DMS53 (cell line): ENCODE measurements around the gene POTEJ.
"Not testable (repeated sequence)": the region's sequence is repeated elsewhere in the genome, so short reads cannot be mapped to it uniquely, and the experiment has no call there.

Experiments used
- DNase-seq: peaks from one replicate; lab custom pipeline; 2025; lab: John Stamatoyannopoulos, UW

The POTEJ gene

DNA sequence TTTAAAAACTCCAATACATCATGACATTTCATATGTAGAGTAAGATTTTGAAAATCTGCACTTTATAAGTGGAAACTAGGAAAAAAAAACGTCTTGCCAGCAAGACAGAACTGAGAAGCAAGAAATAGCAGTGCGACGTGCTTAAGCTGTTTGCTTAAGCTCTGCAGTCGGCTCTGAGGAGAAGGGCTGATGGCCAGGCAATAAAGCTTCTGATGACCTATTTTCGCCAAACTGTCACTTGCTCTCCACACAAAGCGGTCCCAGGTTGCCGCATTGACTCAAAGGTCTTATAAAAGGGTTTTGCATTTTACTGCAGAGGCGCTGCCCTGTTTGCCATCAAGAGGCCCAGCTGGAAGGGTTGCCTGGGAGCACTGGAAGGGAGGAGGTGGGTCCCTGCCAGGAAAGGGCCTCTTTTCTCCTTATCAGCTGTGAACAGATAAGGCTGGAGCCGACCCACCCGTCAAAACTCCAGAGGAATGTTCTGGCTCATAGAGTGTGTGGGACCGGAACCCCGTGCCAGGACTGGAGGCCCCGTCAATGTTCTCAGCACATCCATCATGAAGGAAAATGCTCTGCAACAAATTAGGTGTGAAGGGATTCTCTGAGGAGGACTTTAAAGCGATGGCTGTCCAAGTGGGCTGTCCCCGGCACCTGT, 9.5 kb upstream of the POTEJ start:
- DNase-seq = not testable (repeated sequence)

DNA sequence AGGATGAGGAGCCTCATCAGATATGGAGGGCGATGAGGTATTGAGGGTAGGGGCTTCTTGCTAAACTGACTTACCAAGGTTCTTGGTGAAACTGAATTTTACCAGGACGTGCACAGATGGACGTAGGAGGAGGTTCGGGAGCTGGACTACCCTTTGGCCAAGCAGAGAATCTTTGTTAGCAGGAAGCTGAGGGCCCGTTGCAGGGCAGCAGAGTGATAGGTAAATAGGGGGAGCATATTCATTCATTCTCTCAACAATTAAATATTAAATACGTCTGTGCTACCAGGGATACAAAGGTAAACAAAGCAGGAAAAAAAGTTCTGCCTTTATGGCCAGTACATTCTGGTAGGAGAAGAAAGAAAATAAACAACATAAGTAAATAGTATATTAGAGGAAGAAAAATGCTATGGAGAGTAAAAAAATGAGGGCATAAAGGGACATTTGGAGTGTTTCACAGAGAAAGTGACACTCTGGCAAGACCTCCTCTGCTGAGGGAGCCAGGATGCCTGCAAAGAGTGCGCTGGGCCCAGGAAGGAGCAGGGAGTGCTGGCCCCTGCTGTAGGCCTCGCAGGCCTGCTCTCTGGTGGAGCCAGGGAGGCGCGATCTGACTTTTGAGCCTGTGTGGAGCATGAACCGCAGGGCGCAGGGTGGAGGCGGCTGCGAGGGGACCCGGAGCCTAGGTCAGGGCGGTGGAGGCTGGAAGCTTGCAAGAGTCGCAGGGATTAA, 2.8 kb upstream of the POTEJ start:
- not testable (repeated sequence) for DNase-seq

DNA sequence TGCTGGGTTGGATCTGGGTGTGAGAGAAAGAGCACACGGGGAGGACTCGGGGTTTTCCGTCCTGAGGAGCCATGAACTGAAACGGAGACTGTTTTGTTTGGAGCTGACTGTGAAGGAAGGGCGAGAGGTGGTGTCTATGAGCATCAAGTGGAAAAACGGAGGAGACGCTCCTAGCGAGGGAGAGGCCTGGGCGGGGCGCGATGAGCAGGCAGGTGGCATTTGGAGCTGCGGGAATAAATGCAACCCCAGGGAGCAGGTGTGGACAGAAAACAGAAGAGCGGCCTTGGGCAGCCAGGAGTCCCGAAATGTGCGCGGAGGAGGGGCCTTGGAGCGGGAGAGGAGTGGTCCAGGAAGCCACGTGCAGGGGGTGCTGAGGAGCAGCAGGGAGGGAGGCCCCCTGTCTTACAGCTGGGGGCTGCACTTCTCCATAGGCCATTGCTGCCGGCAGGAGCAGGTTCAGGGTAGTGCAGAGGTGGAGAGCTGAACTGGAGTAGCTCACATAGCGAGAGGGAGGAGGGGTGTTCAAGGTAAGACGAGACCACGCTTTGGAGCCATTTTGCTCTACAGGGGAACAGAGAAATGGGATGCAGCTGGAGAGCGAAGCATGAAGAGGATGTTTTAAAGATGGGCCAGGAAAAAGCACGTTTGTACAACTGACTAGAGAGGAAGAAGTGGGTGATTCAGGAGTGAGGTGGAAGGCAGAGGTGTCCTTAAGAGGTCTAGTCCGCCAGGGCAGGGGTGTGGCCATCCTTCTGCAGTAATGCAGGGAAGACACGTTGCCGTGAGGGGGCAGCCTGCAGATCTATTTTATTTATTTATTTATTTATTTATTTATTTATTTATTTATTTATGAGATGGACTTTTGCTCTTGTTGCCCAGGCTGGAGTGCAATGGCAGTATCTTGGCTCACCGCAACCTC, 2.0 kb upstream of the POTEJ start:
- not testable (repeated sequence) for DNase-seq

DNA sequence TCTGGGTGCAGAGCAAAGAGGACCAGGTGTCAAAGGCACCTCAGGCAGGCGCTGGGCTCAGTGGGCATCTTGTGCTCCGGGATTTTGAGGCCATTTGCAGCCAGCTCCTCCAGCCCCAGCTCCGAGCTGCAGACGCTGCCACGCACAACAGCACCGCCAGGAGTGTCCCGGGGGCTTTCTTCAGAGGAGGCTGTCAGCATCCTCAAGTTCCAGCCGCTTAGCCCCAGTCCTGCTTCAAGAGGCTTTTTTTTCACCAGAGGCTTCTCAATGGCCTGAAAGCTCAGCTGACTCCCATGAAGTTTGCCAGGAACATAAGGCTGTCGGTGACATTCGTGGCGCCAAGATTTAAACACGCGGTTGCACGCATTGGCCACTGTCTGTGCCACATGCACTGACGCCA, 754 bp upstream of the POTEJ start:
- DNase-seq = not testable (repeated sequence)

DNA sequence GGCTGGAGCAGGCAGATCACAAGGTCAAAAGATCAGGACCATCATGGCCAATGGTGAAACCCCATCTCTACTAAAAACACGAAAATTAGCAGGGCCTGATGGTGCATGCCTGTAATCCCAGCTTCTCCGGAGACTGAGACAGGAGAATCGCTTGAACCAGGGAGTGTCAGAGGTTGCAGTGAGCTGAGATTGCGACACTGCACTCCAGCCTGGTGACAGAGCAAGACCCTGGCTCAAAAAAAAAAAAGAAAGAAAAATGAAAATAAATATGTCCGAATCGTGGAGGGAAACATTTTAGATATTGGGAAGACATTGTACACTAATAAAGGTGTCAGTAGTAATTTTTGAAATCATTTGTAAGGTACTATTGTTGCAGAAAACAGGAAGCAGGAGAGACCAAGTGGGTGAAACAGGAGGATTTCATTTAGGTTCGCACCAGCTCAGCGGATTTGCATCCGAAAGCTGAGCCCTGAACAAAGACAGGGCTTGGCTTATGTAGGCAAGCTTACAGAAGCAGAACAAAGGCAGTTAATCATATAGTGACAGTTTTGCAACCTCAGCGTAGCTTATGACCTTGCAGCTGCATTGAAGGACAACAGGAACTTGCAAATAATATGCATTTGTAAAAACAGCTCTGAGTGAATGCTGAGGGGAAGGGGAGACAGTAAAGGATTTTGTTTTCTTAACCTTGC, 17.7 kb downstream of the POTEJ start:
- not testable (repeated sequence) for DNase-seq

DNA sequence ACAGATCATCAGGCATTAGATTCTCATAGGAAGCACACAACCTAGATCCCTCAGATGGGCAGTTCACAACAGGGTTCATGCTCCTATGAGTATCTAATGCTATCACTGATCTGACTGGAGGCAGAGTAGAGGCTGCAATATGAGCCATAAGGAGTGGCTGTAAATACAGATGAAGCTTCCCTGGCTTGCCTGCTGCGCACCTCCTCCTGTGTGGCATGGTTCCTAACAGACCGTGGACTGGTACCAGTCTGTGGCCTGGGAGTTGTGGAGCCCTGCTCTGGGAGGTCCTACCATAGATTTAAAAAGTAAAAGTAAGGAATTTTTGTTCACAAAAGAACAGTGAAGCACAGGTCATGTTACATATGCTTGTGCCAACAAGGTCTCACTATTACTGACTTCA, 27.7 kb downstream of the POTEJ start:
- DNase-seq = not testable (repeated sequence)

DNA sequence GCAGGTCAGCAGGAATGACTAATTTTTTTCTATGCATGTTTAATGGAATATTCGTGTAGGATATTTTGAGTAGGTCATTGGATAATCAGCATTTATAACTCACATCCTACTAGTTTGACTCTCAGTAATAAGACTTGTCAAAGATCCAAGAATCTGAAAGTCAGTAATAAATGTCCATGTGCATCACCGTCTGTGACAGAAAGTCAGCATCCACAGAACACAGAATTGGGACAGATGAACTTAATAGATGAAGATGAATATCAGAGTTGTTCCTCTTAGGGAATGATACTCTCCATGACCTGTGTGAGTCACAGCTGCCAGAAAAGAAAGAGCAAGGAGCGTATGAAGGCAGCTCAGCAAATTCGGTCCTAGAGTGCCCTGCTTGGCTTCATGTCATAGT, 30.4 kb downstream of the POTEJ start:
- not testable (repeated sequence) for DNase-seq

DNA sequence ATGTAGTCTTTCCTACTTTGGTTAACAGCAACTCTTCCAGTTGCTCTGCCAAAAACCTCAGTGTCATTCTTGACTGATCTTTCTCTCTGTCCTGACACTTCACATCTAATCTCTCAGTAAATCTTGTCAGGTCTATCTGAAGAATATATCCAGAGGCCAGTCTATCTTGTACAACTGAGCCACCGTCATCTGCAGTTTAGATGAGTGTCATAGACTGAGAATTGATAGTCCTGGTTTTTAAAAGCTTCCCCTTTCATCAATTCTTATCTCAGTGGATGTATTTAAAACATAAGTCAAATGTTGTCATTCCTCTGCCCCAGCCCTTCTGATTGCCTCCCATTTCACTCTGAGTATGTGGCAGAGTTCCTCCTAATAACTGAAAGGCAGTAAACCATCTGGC, 38.0 kb downstream of the POTEJ start:
- not testable (repeated sequence) for DNase-seq

DNA sequence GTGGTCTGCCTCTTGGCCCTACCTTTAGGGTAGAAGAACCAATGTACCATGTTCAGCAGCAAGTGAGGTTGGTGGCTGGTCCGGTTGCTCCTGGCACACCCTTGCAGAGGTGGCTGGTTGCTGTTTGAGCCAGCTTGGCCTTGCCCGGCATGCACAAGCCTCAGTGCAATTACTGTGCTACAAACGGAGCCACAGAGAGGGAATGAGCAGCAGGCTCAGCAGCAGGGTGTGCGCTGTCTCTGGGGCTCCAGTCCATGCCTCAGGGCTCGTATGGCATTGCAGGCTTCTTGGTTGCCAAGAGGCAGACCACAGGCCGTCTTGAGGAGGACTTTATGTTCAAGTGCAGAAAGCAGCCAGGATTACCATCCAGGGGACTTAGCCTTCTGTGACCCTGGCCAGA, 53.3 kb downstream of the POTEJ start:
- DNase-seq = not testable (repeated sequence)

DNA sequence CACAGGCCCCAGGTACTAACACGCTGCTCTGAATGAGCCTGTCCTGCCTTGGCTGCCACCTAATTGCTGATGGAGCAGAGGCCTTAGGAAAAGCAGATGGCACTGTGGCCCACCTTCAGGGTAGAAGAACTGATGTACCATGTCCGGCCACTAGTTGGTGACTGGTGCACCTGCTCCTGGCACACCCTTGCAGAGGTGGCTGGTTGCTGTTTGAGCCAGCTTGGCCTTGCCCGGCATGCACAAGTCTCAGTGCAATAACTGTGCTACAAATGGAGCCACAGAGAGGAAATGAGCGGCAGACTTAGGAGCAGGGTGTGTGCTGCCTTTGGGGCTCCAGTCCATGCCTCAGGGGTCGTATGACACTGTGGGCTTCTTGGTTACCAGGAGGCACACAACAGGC, 54.4 kb downstream of the POTEJ start:
- not testable (repeated sequence) for DNase-seq

DNA sequence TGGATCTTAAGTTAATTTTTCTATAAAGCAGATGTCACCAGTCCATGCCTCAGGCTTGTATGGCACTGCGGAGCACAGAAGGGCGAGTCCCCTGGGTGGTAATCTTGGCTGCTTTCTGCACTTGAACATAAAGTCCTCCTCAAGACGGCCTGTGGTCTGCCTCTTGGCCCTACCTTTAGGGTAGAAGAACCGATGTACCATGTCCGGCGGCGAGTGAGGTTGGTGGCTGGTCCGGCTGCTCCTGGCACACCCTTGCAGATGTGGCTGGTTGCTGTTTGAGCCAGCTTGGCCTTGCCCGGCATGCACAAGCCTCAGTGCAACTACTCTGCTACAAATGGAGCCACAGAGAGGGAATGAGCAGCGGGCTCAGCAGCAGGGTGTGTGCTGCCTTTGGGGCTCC, 56.3 kb downstream of the POTEJ start:
- DNase-seq = not testable (repeated sequence)

DNA sequence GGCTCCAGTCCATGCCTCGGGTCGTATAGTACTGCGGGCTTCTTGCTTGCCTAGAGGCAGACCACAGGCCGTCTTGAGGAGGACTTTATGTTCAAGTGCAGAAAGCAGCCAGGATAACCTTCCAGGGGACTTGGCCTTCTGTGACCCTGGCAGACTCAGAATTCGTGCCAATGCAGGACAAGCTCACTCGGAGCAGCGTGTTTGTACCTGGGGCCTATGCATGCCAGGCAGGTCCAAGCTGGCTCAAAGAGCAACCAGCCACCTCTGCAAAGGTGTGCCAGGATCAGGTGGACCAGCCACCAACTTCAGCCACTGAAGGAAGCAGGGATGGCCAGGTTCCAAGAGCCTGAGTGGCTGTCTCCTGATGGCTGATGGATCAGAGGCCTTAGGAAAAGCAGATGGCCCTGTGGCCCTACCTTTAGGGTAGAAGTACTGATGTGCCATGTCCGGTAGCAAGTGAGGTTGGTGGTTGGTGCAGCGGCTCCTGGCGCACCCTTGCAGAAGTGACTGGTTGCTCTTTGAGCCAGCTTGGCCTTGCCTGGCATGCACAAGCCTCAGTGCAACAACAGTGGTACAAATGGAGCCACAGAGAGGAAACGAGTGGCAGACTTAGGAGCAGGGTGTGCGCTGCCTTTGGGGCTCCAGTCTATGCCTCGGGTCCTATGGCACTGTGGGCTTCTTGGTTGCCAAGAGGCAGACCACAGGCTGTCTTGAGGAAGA, 58.9 kb downstream of the POTEJ start:
- not testable (repeated sequence) for DNase-seq

DNA sequence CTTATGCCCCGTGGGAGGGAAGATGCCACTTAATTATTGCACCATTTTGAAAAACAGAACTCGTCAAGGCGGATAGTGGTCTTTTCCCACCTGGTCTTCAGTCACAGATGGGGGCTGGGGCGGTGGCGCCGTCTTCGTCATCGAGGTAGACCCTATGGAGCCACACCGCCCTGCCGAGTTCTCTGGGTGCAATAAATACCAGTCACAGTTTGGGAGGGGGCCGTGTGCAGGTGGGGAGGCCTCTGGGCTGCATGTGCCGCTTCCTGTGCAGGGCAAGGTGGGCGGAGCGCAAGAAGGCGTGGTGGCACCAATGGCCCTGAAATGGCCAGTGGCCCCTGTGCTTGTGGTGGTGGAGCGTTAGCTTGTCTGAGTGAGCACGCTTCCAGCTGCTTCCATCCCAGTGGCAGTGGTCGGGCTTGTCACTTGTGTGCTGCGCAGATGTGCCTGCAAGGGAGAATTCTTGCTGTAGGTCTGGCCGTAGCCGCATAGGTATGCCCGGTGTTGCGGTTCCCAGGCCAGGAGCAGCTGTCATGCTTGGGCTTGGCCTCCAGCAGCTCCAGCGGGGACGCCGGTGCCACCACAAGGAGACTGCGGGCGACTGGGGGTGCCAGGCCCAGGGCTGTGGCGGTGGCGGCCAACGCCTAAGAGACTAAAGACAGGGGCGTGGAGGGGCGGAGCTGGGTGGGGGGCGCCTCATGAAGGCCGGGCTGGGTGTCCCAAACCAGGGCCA, 81.0 kb downstream of the POTEJ start:
- DNase-seq = not testable (repeated sequence)

DNA sequence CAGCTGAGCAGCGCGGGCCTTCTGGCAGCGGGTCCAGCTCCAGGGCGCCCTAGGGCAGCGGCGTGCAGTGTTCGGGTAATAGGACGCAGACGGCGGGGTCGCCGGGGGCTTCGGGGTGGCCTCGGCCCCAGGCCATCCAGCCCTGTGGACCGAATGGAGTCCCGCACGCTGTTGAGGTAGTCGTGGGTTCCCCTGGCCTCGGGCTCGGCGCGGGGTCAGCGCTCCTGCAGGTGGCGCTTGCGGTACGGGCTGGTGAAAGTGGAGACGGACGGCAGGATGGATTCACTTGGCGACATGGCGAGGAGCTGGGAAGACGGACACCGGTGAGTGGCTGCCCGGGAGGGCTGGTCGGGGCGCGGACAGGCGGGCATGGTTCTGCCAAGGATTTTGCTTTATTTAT, 82.2 kb downstream of the POTEJ start:
- not testable (repeated sequence) for DNase-seq

DNA sequence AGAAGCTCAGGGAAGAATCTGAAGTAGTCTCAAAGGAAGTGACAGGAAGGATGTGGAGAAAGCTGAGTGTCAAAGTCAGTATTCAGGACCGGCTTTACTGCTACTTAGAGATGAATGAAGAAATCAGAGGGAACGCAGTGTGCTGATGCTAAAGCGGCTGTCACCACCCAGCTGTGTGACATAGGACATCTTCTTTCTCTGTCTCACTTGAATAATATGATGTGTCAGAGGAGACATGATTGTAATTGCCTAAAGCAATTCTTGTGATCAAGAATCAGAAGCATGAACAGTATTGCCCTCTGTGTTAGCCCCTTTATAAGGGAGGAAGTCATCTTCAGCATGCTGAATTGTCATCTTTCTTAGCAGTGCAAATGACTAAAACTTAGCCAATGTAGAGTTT, 92.0 kb downstream of the POTEJ start:
- DNase-seq = not testable (repeated sequence)
